Fibroblast of upper back skin (primary cell): ENCODE results near the gene COL4A2.
A peak's percentile ranks its signal among the peaks of the same experiment; 100 is the strongest.

ENCODE experiments used
- DNase-seq: peaks from one replicate; pipeline ENCODE4 v3.0.0-alpha.2; 2013

Gene COL4A2

GRCh38 chr13:110272651-110273050 lies 34.4 kb upstream of the COL4A2 start:
- no peak for DNase-seq

- no peak for DNase-seq
Measured at GRCh38 chr13:110273254-110273653, 33.8 kb upstream of the COL4A2 start.

- DNase-seq = no peak
Measured at GRCh38 chr13:110274687-110275086, 32.4 kb upstream of the COL4A2 start.

DNA sequence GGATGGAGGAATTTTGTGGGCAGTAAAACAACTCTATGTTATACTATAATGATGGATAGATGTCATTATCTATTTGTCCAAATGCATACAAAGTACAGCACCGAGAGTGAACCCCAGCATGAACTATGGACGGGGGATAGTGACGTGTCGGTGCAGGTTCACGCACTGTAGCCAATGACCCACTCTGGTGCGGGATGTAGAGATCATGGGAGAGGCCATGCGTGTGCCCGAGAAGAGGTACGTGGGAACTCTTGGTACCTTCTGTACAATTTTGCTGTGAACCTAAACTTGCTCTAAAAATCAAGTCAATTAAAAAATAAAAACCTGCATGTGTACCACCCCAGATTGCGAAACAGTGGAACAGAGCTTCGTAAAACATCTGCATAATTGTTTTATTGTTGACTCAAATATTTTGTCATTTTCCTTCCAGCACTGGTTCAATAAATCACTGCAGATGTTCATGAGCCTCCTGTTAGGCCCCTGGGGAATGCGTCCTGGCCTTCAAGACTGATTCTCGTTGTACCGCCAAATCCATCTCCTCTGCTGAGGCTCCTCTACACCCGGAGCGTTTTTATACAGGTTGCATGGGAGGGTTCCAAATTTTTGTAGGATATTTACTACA lies 31.0 kb upstream of the COL4A2 start:
- no peak for DNase-seq

- DNase-seq = no peak
Measured at GRCh38 chr13:110276553-110276950, 30.5 kb upstream of the COL4A2 start.

DNA sequence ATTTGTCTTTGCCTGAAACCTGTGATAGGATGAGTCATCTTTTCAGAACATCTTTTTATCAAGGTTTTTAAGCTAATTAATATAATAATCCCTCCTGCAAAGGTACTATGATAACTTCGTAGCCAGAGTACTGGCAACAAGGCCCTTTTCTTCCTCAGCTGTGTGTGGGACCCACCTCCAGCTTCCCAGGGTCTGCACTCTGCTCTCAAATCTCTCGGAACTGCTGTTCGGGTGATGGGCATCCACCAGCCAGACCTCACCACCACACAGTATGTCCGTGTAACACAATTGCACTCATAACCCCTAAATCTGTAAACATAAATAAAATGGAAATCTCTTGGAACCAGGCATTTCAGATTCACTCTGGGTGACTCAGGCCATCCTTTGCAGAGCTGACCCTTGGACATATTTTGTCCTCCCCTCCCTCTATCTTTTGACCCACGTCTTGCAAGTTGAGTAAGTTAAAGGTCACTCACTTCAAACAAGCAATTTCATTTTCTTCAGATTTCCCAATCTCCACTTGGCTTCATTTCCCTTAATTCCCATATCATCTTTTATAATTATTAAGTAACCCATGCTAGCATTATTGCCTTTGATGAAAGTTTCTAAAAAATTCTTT lies 29.6 kb upstream of the COL4A2 start:
- no peak for DNase-seq

DNA sequence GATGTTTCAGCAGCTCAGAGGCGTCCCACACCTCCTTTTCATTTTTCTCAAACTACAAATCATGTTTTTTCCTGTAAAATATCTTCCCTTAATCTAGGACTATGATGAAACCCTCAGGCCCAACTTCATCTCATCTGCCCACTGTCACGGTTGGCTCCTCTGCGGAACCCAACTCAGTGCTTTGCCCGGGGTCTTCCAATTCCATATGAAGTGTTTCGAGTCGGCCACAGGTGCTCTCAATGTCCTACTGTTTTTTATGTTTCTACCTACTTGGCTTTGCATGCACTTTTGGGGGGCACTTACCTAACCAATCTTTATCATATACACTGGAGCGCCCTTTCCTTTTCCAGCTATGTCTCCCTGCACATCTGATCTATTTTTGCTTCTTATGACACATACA lies 28.2 kb upstream of the COL4A2 start:
- no peak for DNase-seq

DNA sequence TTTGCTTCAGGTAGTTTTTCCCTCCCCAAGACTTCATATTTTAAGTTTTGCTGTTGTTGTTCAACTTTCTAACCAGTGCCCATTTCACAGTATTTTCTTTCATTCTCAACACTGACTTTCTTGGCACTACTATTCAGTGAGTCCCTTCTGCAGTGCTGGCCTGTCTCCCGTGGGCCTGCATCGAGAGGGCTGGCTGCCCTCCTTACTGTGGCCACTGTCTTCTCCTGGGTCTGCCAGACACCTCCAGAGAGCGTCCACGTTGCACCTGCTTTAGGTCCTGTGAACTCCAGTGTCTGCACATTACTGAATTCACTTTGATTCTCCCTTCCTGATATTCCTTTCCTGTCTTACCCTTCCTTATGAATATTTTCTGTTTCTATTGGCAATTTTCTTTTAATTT lies 27.4 kb upstream of the COL4A2 start:
- no peak for DNase-seq

DNA sequence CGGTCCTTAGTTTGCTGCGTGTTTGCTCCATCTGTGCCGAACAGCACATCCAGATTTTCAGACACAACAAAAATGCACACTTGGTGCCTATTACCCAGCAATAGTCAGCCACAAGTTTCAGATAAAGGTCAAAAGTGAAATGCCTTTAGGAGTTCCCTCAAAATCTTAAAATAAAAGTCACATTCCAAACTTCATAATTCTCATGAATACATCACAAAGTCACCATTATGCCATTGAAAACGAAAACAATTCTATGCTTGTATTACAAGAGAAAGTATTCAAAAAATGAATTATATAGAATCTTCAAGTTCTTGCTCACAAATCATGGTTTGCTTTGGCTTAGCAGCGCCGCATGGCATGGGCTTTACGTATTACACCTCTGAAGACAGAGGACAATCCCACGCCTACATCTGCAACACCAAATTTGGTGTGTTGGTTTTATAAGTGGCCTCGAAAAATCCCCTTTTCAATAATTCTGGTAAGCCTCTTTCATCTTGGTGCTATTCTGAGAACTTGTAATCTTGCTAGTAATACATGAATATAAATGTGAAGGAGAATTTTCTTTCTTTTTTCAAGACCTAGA lies 26.8 kb upstream of the COL4A2 start:
- no peak for DNase-seq

DNA sequence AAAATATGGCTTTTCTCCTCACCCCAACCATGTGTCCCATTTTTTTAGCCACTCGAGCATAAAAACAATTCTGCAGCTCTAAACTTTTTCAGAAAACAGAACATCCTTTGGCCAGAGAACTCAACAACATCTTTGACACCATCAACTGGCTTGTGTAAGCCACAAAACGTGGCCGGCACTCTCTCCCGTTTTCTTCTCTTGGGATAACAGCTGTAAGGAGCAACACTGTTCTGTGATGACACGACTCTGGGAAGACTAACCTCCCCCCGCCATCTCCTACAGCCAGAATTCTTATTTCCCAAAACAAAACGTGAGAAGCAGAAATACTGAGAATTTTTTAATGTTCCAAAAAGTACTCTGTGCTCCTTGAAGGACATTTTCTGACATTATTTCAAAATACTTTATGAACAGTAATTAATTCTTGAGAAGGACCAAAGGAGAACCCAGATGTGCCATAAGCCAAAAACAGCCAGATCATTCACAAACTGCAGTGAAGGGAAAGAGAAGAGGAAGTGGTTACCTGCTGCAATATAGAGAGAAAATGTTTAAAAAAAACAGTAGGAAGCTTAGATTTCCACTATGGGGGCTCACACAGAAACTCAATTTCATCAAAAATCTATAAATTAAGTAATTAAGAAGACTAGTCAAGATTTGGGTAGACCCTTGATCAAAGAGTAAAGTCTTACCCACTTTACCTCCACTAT lies 25.9 kb upstream of the COL4A2 start:
- DNase-seq = no peak

DNA sequence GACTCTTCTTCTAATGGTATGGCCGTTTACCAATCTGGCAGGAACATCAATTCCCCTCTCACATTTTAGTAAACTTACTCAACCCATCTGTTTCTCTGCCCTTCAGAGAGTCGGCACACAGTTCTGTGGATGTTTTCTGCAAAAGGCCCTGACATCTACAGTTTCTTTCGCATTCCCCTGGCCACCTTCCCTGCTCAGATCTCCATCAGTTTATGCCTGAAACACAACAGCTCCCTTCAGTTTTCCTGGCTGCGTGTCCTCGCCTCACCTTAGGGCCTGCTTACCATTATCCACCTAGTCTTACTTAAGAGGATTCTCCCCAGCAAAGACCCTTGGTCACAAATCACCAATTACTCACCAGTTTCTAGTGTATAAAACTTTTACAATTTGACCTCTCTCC lies 25.3 kb upstream of the COL4A2 start:
- DNase-seq = no peak

GRCh38 chr13:110282316-110282841 lies 24.7 kb upstream of the COL4A2 start:
- DNase-seq = no peak

GRCh38 chr13:110283736-110284517 lies 23.2 kb upstream of the COL4A2 start:
- DNase-seq = peak; percentile 97

DNA sequence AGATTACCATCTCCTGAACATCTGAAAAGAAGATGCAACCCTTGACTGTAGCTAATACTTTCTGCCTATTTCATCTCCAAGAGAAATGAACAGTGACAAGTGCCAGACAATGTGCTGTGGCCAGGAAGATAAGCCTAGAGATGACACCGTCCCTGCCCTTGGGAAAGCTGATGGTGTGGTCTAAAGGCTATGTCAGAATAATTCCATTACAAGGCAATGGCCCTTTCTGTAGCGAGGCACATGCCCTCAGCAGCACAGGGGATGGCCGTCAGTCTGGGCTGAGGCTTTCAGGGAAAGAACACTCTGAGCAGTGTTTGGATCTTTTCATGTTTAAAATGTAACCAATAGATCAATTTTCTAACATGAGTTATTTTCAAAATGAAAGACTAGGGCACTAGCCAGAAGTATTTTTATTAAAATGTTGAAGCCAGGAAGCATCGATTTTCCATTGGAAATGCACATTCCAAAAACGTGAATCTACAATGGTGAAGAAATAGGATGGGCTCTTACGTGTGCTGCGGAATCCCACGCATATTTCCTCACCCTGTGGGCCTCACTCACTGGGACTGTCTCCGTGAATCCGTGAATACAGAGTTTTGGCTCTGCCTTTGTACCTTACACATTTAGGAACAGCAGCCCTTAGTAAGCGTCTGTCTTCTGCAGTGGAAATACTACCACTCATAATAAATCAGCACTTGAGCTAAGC lies 22.2 kb upstream of the COL4A2 start:
- DNase-seq = peak; percentile 50

DNA sequence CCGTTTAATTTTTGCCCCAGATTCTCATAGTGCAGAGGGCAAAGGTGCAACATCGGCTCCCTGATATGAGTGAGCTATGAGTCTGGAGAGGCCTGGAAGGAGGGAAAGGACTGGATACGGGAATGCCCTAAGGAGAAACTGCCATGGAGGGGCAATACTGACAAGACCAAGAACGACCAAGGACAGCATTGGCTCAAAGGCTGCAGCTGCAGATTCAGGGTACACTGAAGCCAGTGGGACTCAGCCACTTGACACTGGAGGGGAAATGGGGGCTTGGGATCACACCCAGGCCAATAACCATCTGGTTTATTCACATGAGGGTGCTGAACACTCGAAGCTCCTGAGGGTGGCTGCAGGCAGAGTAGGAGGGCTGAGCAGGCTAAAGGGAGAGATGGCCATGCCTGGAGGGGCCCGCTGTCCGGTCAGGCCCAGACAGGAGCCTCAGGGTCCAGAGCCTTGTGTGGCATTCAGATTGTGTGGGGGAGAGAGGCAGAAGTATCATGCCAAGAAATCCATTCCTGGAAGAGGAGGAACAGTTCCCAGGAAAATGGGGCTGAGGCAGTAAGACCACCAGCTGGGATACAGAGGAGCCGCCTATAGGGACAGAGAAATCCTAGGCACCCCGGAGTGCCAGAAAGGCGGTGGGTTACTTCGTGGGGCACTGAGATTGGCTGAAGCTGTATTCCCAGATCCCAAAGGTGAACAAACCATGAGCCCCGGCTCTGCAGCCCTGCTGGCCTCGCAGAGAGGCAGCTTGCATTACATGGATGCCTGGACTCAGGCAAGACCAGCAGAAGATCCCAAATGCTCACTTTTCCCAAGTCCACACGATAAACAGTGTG lies 20.9 kb upstream of the COL4A2 start:
- no peak for DNase-seq

GRCh38 chr13:110286833-110287819 lies 20.0 kb upstream of the COL4A2 start:
- DNase-seq = no peak

DNA sequence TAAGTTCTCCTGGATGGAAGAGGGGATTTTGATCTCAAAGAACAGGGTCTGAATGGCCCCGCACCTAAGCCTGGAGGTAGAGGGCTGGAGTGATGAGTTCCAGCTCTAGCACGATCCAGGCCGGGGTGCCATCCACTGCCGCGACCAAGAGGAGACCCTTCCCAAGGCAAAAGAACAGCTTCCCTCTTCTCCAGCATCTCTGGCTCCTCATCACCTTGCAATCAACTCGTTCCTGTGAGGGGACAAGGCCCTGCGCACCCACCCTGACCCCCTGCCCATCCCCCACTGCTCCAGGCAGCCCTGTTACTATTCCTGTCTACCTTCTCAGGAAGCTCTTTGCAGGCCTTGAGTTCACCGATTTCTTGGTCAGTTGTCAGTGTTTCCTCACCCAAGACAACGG lies 17.9 kb upstream of the COL4A2 start:
- DNase-seq = no peak

DNA sequence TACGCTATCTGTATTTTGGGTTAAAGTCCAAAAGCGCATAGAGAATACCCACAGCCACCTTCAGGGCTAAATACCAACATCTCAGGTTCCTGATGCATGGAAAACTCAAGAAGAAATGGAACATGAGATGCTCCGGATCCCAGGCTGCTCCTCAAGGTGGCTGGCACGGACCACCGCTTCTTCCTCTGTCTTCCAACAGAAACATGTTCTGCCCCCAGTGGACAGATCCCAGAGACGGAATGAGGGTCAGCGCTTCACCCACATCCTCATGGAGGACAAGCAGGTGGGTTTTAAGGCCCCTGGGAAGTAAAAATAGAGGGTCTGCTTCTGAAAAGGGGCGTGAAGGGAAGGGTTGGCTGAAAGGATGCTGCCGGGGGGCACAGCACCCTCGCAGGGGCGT lies 17.4 kb upstream of the COL4A2 start:
- no peak for DNase-seq

- no peak for DNase-seq
Measured at GRCh38 chr13:110290153-110290552, 16.9 kb upstream of the COL4A2 start.

GRCh38 chr13:110290826-110291225 lies 16.3 kb upstream of the COL4A2 start:
- DNase-seq = no peak
